ENCODE results near the gene UBL3. TPM values are rescaled to one million over a fixed set of nuclear protein-coding genes. Genes with fewer than 3 reads are reported as not detected.

UBL3 gene
- total and polyA plus RNA-seq, 10 of the 15 experiments (the other 5 are each of a cell fraction or from before 2014, with no cell fraction given), result 5.5 to 13.7 (median 10.6) TPM

GRCh38 chr13:29758531-29759114, 91.8 kb downstream of the UBL3 start:
- Histone ChIP-seq H3K4me2 (ENCODE audit: control insufficient read depth, insufficient read depth) (peak overlapping the region; percentile 1; the same call in 1 of the 2 replicates), H3K36me3 (ENCODE audit: control insufficient read depth in 2 of 2, insufficient read depth in 2 of 2, low read length in 1 of 2) (no peaks in the 10 kb centered on the region), H3K9ac (ENCODE audit: control insufficient read depth, insufficient read depth, low read length) (no peak overlapping the region), H3K27ac (ENCODE audit: control insufficient read depth, insufficient read depth) (no peak overlapping the region), H3K4me3 (no peak overlapping the region), H4K20me1 (ENCODE audit: control insufficient read depth, insufficient read depth) (no peaks in the 10 kb centered on the region), H3K79me2 (ENCODE audit: control insufficient read depth, insufficient read depth, low read length) (no peaks in the 10 kb centered on the region), H3K27me3 (replicated peaks in 1 of 2; ENCODE audit: control insufficient read depth in 2 of 2, insufficient read depth in 2 of 2, low read length in 1 of 2) (no peaks in the 10 kb centered on the region), H3K4me1 (ENCODE audit: control insufficient read depth, insufficient read depth, low read length) (peaks cover 3% of the 10 kb centered on the region; the same call in 1 of the 2 replicates), H2AFZ (ENCODE audit: control insufficient read depth, low read depth, low read length) (no peak overlapping the region), H3K9me3 (replicated peaks; ENCODE audit: control insufficient read depth, insufficient read depth, low read length) (no peaks in the 10 kb centered on the region)
- WGBS (ENCODE audit: insufficient coverage, insufficient replicate concordance, low lambda C conversion rate, missing lambda C conversion rate), result 2% methylated on average over 9 of the region's 9 CpGs
- peak; percentile 74 for DNase-seq (ENCODE audit: low read depth, low spot score)
- ChIA-PET SMC1A (ENCODE audit: uncharacterized antibody, unreplicated experiment) (interaction anchor here (0.7 to 5.2 kb wide), 11 partner anchors 9 to 355 kb away, joined by 3 to 35 read pairs (median 4); no protein-coding TSS in a partner anchor), POLR2A (no interaction called here), RAD21 (ENCODE audit: unreplicated experiment) (interaction anchor here (1.3 to 3.6 kb wide), 2 partner anchors 11 to 13 kb away, joined by 4 to 11 read pairs; no protein-coding TSS in a partner anchor), CTCF (interaction anchor here (0.9 to 4.6 kb wide), 9 partner anchors 10 to 250 kb away, joined by 3 to 30 read pairs (median 3); partner anchors contain the start of gene UBL3)
- ATAC-seq, result peak; percentile 96
- no TSS peak for BruUV-seq (replicated peaks)
- intact Hi-C loops (cut with micrococcal nuclease; ENCODE audit: unreplicated experiment), result loop anchor here (5.0 kb wide), 1 partner anchor 166 kb away; no protein-coding TSS in a partner anchor
- in situ Hi-C loops (cut with MboI), result no loop called here
- no peak for FAIRE-seq
- TF ChIP-seq, protein P1, sequence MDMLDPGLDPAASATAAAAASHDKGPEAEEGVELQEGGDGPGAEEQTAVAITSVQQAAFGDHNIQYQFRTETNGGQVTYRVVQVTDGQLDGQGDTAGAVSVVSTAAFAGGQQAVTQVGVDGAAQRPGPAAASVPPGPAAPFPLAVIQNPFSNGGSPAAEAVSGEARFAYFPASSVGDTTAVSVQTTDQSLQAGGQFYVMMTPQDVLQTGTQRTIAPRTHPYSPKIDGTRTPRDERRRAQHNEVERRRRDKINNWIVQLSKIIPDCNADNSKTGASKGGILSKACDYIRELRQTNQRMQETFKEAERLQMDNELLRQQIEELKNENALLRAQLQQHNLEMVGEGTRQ (IDR thresholded peaks at IDR 0.05; ENCODE audit: borderline replicate concordance, low read depth, low read length), result no peak
- TF ChIP-seq ASH2L (IDR thresholded peaks at IDR 0.05; ENCODE audit: borderline replicate concordance, low read depth), result no peak
- TF ChIP-seq STAT1 (conservative IDR thresholded peaks at IDR 0.05), result no peak
- TF ChIP-seq ZZZ3 (IDR thresholded peaks at IDR 0.05; ENCODE audit: control insufficient read depth, insufficient read length, low read depth), result no peak
- no peak for TF ChIP-seq BCLAF1 (IDR thresholded peaks at IDR 0.05)
- TF ChIP-seq BRCA1 (IDR thresholded peaks at IDR 0.05; ENCODE audit: low read depth, low read length), result no peak
- TF ChIP-seq MEF2A (IDR thresholded peaks at IDR 0.05; ENCODE audit: insufficient read depth, low read depth, low read length), result no peak
- TF ChIP-seq MTA3 (IDR thresholded peaks at IDR 0.05; ENCODE audit: borderline replicate concordance, low read length), result no peak
- TF ChIP-seq STAT3 (IDR thresholded peaks at IDR 0.05; ENCODE audit: low read depth, low read length), result no peak
- TF ChIP-seq, protein P2, sequence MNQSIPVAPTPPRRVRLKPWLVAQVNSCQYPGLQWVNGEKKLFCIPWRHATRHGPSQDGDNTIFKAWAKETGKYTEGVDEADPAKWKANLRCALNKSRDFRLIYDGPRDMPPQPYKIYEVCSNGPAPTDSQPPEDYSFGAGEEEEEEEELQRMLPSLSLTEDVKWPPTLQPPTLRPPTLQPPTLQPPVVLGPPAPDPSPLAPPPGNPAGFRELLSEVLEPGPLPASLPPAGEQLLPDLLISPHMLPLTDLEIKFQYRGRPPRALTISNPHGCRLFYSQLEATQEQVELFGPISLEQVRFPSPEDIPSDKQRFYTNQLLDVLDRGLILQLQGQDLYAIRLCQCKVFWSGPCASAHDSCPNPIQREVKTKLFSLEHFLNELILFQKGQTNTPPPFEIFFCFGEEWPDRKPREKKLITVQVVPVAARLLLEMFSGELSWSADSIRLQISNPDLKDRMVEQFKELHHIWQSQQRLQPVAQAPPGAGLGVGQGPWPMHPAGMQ (IDR thresholded peaks at IDR 0.05; ENCODE audit: borderline replicate concordance), result no peak
- no peak for TF ChIP-seq ZBTB33 (IDR thresholded peaks at IDR 0.05)
- peak; percentile 95 for TF ChIP-seq NR2F1 (conservative IDR thresholded peaks at IDR 0.05)
- TF ChIP-seq BCL11A (IDR thresholded peaks at IDR 0.05; ENCODE audit: low read depth, low read length), result no peak; the same call in 1 of the 2 replicates
- no peak for TF ChIP-seq POLR2AphosphoS5 (IDR thresholded peaks at IDR 0.05; ENCODE audit: low read length)
